Measurements from ENCODE around the gene PRKN.

PRKN gene

DNA sequence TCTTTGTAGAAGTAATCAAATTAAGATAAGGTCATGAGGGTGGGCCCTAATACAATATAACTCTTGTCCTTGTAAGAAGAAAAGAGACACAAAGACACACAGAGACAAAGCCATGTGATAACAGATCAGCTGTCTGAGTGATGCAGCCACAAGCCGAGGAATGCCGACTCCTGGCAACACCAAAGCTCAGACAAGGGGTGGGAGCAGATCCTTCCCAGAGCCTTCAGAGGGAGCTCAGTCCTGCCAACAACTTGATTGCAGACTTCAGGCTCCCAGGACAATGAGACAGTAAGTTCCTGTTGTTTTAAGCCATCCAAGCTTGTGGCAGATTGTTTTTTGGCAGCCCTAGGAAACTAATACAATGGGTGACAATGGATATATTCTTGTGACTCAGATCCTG, 1128.7 kb downstream of the PRKN start:
- DNase-seq (ENCODE audit: low spot score), result no peak

DNA sequence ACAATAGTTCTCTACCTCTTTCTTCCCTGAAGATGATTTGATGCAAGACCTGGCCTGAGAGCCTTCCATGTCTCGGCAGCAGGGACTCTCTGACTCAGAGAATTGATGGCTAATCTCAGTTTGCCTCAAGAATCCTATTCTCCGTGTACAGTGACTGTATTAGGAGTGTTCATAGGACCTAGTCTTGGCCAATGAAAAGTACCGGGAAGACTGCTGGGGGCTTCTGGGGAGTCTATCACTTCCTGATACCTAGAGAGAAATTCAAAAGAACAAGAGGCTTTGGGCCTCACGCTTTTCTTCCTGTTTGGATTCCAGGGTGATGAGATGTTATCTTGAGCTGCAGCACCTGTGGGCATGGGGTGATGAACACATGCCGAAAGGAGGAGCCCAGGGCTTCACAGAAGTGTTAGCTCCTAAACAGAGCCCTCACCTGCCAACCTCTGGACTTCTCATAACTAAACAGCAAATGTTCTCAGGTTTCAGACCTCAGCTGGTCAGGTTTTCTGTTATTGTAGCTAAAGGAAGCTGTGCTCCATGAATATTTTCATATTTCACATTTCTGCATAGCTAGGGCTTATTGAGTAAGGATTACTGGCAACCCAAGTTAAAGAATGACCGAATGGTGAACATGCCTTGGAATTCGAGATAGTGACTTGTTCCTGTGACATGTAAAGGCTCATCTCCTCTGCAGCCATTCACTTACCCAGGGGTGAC, 1130.6 kb downstream of the PRKN start:
- no peak for DNase-seq (ENCODE audit: low spot score)

DNA sequence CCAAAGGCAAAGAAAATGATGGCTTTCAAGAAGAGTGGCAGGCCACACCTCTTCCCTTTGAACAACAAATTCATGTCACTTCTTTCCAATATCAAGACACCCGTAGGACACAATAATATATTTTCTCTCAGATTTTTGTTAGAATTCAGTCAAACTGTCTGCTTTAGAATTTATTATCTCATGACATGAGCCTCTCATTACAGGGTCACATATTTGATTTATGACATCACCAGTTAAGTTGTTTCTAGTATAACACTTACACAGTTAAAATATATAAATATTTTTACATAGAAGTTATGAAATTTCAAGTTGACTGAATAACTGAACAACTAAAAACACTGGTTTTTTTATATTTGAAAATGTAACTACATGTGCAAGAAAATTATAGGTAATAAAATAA, 1133.2 kb downstream of the PRKN start:
- no peak for DNase-seq (ENCODE audit: low spot score)

DNA sequence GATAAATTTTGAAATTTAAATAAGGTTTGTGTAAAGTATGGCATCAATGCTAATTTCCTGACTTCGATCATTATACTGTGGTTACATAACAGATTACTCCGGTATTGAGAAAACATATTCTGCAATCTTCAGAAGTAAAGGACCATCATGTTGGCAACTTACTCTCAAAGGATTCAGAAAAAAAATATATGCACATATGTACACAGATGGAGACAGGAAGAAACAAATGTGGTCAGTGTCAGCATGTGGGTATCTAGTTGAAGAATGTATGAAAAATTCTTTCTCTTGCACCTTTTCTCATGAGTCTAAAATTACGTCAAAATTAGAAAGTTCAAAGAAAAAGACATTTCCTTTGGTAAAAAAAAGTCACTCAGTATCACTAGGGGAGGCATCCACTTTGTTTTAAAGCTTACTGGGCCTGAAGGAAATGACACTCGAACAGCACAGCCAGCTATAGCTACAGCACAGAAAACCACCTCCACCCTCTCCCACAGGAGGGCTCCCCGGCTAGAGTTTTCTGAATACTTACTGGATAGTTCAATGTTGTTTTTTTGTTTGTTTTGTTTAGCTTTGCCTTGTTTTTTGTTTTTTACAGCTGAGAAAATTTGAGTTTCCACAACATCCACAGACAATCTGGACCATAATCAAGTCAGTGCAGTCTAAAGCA, 1136.5 kb downstream of the PRKN start:
- DNase-seq (ENCODE audit: low spot score), result no peak

DNA sequence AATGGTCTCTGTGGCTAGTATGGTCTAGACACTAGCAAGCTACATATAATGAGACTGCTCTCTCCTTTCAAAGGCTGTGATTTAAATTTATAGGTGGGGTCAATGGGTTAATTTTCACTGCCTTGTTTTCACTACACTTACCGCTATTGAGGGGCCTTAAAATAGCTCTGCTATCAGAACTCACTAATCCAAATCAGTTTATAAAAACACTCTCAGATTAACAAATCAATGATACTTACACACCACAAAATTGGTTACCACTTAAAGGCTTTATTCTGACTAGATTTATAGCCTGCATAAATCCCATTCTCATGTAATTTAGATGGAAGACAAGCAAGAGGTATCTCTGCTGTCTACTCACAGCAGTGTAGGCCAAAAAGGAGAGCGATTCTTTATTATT, 1140.7 kb downstream of the PRKN start:
- DNase-seq (ENCODE audit: low spot score), result no peak

DNA sequence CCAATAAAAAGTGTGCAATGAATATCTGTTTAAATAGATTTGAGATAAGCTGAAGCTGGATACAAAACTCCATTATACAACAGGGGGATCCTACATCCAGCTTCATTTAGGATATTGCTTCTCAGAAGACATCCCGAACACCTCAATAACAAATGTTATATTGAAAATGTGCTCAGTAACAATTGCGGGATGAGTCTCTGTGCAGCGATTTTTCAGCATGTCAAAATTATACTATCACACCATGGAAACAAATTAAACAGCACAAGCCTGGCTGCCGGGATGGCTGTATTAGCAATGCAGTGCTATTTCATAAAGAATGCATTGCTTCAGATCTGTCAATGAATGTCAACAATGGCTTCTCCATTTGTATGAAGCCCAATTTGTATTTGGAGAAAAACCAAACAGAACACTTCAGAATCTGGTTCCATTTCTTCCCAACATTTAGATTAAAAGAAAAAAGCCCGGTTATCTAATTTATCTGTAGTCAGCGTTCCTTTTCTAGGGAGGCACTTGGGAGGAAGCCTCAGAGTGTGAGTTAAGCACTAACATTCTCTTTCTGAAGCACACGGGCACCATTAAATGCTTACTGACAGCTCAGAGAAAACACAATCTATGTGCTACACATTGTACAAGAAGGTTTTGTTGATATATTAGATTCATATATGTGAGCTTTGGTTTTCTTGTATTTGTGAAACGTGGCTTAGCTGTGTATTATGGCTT, 1142.8 kb downstream of the PRKN start:
- DNase-seq (ENCODE audit: low spot score), result peak; percentile 15

DNA sequence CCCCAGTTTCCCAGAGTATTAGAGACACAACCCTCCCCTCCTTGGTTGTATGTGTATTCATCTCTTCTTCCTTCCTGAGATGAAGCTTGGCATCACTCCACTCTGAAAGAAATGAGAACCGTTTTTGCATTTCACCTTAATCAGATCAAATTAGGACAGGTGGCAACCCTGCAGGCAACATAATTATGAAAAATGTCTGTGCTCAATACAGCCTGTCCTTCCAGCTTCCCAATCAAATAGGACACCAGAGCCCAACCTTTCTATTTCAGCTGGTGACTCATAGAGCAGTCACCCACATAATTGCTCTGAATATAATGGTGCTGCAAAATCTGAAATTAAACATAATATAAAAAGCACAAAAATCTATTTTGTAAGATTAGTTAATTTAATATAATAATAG, 1143.5 kb downstream of the PRKN start:
- peak; percentile 27 for DNase-seq (ENCODE audit: low spot score)

DNA sequence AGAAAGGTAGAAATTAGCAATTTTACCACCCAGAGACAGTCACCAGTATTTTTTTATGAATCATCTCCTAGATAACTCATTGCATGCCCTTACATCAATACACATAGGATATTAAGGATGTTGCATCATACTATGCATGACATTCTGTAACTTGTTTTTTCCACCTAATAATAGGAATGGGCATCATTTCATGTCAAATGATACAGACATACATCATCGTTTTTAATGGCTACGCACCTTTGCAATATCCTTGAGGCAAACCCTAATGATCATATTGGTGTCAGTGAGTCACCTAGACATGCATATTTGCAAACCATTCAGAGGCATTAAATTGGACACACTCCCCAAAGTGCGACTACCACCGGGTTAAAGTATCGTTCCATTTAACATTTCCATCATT, 1144.0 kb downstream of the PRKN start:
- no peak for DNase-seq (ENCODE audit: low spot score)

DNA sequence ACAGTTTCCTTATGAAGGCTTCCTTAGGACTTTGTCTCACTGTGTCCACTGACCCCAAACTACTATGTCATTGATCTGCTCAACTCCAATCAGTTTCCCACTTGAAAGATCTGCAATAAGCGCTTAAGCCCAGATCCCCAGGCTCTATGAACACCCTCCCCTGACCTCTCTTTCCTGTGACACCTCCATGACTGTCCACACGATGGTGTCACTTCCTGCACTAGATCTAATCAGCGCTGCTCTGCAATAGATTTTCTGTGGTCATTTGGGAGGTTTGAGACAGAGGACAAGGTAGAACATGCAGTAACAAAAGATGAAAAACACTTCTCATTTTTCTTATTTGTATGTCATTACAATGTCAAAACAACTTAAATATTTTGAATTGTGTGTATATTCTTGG, 1149.1 kb downstream of the PRKN start:
- no peak for DNase-seq (ENCODE audit: low spot score)

DNA sequence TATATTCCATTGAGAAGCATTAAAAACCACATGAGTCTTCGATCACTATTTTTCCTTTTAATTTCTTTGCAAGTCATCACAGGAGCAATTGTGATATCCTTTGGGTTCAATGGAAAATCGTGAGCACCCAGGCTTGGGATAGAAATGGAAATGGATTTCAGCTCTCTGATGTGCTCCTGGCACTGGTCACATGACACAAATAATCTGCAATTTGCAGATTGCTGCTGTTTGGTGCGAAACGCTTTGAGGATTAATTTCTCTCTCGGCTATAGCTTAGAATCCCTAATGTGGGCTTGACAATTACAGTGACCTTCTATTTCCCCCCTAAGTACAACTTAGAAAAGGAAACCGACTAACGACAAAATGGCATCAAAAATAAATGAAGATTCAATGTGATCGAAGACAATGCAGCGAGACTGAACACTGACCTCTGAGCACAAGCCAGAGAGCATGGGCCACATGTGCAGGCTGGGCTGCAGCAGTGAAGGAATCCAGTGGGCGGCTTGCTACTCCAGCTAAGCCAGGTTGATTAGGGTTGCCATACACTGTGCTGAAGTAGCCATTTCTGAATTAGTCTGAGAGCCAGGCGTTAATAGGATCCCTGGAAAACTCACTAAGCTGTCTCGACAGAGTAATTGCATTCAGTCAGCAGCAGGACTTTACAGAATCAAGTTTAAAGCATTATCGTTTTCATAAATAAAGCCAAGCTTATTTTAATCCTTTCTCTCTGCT, 1151.9 kb downstream of the PRKN start:
- DNase-seq (ENCODE audit: low spot score), result peak; percentile 11

DNA sequence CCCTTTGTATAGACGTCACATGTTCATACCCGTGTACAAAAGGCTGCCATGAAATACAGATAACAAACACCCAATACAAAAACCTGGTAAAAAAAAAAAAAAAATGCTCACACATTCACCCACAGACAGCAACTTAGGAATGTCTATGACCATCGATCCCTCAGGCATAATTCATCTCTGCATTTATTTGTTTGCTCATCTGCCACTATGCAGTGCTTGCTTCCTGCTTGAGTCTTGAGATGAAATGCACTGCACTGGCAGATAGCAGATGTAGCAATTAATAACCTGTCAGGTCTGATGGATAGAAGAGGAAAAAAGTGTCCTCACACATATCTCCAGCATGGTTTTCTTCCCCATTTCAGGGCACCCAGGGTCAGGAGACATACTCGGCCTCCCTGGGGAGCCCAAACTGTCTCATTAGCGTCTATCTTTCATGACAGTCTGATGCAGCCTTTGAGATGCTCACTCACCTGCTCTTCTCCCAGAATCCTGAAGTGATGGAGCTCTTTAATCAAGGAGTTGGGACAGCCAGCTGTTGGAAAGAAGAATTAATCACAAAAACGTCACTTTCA, 1158.6 kb downstream of the PRKN start:
- DNase-seq (ENCODE audit: low spot score), result no peak

DNA sequence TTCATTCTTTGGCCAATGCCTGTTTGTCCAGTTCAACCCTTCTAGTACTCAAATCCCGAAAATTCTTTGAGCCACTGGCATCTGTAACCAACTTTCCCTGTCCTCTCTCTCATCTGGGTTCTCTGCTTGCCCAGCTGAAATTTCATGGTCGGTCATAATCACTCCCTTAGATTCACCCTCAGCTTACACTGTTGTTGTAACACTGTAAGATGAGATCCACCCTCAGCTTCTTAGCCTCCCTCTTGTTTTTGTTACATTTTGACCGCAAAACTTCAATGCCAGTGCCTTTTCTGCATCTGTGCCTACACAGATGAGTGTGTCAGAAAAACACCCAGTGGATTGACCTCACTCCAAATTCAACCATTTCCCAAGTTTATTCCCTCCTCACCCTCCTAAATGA, 1162.6 kb downstream of the PRKN start:
- no peak for DNase-seq (ENCODE audit: low spot score)

DNA sequence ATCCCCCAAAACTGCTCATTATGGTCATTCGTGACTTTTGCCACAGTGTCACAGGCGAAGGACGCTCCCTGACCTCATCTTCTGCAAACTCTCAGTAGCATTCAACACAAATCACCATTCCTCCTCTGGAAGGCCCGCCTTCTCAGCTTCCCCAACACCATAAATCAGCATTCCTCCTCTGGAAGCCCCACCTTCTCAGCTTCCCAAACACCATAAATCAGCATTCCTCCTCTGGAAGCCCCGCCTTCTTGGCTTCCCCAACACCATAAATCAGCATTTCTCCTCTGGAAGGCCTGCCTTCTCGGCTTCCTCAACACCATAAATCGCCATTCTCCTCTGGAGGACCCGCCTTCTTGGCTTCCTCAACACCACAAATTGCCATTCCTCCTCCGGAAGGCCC, 1165.7 kb downstream of the PRKN start:
- DNase-seq (ENCODE audit: low spot score), result no peak

DNA sequence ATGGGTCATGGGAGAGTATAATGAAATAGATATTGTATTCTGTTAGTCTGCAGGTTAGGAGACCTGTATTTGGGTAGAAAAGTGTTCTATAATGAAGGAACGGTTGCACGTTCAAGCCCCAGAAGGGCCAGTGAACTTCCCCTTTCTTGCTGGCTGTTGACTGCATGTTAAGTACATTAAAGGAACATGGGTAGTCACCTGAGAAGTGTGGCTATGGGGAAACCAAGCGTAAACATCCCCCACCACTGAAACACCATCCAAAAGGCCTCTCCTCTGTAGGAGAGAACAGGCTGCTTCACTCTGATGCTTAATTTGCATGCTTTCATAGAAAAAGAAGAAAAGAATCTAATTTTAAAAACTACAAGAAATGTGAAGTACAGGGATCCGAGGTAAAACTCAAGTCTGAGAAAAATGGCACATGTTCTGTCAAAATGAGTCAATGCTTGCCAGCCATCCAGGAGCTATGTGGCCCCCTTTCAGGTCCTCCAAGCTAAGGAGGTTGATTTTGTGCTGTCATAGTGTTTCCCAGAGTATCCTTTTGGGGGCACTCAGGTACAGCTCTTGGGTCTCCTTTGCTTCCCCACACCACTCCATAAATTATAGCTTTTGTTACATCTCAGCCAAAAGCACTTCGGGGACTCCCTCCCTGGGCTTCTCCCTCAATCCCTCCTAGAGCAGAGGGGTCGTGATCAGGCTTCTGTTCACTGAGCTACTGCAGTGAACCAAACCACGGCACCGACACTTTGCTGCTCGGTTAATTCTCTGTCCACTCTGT, 1170.0 kb downstream of the PRKN start:
- DNase-seq (ENCODE audit: low spot score), result no peak

DNA sequence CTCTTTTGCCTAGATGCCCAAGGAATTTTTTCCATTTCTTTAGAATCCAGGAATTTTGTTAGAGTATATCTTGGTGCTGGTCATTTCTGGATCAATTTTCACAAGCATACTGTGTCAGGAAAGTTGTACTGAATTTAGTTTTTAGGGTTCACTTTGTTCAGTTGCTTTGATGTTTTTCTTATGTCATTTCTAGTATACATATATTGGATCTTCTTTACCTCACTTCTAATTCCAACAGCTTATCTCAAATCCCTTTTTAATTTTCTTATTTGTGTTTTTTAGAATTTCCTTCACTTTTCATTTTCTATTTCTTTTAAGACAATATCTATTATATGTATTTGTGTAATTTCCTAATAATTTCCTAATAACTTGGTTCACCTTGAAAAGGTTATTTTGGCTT, 1172.7 kb downstream of the PRKN start:
- no peak for DNase-seq (ENCODE audit: low spot score)

DNA sequence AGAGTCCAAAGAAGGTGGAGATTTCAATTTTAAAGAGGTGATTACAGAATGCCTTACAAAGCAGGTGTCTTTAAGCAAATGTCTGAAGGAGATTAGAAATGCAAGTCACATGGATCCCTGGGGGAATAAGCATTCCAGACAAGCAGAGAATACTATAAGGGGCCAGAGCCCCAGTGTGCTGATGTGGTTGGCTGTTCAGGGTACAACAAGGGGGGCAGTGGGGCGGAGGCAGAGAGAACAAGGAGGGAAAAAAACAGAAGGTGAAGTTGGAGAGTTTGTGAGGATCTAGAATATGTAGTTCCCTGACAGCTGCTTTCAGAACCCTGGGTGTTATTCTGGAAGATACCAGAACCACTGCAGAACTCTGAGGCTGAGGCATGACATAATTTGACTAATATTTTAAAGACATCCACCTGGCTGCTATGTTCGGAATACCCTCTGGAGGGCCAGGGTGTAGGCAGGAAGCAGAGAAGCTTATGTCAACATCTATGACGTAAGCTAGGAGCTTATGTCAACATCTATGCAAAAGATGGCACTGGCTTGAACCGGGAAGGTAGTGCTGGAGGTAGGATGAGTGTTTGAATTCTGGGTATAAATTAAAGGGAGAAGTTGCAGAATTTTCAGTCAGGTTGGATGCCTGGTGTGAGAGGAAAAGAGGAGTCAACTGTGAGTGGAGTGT, 1177.5 kb downstream of the PRKN start:
- no peak for DNase-seq (ENCODE audit: low spot score)

DNA sequence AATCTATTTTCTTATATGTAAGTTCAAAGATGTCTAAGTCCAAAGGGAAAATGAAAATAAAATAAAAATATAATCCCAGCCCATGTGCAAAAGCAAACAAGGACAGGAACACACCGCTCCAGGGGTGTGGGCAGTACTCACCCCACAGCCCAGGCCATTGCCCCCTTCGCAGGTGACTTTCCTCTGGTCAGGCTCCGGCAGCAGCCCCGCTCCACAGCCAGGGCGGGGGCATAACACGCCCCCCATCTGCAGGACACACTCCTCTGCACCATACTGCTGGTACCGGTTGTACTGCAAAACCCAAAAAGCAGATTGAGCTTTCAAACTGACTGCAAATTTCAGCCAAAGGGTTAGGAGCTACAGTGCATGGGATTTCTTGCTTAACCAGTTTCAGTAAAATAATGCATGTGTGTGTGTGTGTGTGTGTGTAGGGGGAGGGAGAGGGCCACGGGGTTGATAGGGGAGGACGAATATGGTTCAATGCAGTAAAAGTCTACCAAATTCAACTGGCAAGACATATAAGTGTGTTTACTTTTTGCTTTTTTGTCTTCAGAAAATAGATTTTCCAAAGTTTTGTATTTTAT, 1178.8 kb downstream of the PRKN start:
- DNase-seq (ENCODE audit: low spot score), result no peak

DNA sequence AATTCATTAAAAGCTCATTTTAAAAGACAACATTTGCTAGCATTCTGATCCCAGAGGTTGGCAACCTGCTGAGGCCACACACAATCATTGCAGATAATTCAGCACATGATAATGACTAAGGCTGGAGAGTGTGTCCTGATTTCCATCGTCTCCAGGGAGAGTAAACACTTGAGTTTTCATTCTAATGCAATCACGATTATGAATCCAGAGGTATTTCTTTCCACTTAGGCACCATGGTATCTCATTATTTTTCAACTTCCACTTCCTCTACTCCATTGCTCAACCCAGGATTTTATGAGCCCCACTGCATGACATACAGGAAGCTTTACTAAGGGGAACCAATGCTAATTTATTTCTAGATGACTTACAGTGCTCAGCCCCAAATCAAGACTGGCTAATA, 1179.9 kb downstream of the PRKN start:
- DNase-seq (ENCODE audit: low spot score), result no peak

DNA sequence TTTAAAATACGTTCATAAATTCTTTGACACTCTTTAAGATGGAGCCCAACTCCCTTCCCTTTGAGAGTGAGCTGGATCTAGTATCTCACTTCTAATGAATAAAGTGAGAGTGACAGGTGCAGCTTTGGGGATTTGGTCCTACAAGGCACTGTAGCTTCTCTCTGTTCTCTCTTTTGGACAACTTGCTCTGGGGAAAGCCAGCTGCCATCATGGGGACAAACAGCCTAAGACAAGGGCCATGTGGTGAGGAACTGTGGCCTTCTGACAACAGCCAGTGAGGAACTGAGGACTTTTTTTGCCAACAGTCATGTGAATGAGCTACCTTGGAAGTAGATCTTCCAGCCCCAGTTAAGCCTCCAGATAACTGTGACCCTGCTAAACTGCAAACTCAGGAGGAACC, 1180.9 kb downstream of the PRKN start:
- DNase-seq (ENCODE audit: low spot score), result no peak

DNA sequence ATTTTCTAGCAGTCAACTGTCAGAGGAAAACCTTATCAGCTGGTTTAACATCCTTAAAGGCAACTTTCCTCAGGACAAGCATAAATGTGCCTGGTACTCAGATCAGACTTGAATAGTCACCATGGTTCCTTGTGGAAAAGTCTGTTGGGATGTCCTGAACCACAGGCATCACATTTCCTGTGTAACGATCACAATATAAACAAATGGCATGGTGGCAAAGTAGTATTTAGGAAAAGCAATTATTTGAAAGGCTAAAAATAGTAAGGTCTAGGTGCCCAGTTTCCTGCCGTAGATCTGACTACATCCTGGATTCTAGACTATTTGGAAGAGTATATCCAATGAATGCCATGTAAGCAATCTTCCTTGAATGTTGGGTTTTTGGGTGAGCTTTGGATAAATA, 1181.8 kb downstream of the PRKN start:
- DNase-seq (ENCODE audit: low spot score), result no peak

Measured in Ammon's horn (tissue), 1 donor.